NCI-H146 treated with DMSO at 0.1 percent for 48 hours (cell line): Measurements from ENCODE around the gene OBSCN.

ENCODE experiments used
- DNase-seq: peaks from one replicate; lab custom pipeline; 2025; ENCODE audit not compliant: unreplicated experiment; lab: John Stamatoyannopoulos, UW

The OBSCN gene

DNA sequence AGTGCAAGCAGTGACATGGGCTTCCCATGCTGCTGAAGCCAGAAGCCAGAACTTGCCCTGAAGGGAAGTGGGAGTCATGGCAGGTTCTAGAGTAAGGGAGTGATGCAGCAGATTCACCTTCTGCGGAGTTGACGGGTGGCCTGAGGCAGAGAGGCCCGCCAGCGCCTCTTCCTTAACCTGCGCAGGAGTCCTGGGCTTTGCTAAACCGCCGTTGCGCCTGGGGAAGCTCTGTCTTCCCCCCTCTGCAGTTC is 67.3 kb downstream of the OBSCN start:
- DNase-seq, result no peak

DNA sequence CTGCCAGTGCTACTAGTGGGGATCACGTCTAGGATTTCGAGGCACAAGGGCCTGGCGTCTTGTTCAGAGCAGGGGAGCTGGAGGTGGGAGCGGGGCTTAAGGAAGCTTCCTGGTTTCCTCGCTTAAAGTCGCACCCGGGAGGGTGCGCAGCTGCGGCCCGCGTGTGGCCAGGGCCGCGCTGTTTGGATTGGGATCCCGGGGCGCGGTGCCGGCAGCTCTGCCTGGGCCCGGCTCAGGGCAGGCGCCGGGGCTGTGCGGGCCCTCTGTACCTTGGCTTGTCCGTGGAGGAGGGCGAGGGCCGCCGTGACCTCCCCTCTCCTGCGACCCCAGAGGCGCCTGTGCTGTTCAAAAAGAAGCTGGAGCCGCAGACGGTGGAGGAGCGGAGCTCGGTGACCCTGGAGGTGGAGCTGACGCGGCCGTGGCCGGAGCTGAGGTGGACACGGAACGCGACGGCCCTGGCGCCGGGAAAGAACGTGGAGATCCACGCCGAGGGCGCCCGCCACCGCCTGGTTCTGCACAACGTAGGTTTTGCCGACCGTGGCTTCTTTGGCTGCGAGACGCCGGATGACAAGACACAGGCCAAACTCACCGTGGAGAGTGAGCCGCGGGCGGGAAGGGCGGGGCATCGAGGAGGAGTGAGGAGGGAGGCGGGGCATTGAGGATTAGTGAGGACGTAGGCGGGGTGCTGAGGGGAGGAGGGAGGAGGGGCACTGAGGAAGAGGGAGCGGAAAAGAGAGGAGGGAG is 67.8 kb downstream of the OBSCN start:
- DNase-seq, result peak; percentile 28

DNA sequence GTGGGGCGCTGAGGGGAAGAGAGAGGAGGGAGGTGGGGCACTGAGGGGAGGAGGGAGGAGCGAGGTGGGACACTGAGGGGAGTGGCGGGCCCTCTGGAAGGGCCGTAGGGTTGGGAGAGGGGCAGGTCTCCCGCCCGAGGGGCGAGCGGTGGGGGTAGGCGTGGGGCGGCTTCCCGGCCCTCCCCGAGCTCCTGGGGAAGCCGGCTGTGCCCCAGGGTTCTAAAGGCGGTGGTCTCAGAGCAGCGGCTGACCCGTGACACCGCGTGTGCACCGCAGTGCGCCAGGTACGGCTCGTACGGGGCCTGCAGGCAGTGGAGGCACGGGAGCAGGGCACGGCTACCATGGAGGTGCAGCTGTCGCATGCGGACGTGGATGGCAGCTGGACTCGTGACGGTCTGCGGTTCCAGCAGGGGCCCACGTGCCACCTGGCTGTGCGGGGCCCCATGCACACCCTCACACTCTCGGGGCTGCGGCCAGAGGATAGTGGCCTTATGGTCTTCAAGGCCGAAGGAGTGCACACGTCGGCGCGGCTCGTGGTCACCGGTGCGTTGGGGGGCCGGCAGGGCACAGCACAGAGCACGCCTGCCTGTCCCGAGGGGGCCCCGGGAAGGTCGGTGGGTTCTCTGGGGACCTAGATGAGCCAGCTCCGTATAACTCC is 68.5 kb downstream of the OBSCN start:
- DNase-seq, result no peak

DNA sequence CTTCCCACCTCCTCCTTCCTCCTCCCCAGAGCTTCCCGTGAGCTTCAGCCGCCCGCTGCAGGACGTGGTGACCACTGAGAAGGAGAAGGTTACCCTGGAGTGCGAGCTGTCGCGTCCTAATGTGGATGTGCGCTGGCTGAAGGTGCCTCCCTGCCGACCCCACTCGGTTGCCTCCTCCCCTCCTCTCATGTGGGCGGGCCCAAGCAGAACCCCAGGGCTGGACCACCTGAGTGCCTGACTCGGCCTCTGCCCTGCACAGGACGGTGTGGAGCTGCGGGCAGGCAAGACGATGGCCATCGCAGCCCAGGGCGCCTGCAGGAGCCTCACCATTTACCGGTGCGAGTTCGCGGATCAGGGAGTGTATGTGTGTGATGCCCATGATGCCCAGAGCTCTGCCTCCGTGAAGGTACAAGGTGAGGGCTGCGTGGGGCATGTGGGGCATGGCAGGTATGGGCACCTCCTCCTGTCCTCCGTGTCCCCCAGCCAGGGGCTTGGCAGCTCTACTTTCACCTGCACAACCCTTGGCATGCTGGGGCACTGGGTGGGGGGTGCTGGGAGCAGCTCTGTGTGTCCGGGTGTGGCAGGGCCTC is 69.2 kb downstream of the OBSCN start:
- no peak for DNase-seq

DNA sequence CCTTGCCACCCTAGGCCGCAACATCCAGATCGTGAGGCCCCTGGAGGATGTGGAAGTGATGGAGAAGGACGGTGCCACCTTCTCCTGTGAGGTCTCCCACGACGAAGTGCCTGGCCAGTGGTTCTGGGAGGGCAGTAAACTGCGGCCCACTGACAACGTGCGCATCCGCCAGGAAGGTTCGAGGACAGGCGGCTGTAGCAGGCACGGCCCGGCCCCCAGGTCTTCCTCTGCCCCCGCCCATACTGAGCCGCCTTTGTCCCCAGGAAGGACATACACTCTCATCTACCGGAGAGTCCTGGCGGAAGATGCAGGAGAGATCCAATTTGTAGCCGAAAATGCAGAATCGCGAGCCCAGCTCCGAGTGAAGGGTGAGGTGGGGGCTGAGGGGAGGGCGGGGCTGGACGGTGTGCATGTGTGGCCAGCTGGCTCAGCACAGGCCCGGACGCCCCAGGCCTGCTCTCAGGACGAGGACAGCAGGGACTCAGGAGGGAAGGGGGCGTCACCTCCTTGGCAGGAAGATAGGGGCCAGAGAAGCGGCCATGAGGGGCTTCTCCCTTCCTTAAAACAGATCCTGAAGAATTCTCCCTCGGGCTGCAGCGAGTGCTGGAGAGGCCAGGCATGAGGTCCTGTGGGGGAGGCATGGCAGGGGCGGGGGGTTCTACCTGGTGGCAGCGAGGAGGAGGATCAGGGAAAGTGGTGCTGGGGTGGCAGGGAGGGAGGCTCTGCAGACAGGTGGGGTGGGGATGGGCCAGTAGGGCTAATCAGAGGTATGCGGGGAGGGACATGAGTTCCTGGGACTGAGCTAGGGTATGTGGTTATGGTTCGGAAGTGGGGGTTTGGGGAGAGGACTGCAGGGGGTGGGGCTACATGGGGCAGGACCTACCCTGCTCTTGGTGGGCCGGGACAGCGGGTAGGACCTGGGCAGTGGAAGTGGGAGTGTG is 69.9 kb downstream of the OBSCN start:
- DNase-seq, result no peak

DNA sequence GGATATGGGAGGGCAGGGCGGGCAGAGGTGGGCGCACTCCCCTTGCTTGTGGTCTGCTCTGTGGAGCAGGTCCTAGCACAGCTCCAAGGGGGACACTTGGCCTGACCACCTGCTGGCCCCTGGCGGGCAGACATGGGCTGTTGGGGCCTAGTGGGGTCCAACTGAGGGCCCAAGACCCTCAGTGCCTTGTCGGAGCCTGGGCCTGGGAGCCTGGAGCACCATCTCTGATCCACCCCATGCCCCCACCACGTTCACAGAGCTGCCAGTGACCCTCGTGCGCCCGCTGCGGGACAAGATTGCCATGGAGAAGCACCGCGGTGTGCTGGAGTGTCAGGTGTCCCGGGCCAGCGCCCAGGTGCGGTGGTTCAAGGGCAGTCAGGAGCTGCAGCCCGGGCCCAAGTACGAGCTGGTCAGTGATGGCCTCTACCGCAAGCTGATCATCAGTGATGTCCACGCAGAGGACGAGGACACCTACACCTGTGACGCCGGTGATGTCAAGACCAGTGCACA is 70.6 kb downstream of the OBSCN start:
- no peak for DNase-seq

DNA sequence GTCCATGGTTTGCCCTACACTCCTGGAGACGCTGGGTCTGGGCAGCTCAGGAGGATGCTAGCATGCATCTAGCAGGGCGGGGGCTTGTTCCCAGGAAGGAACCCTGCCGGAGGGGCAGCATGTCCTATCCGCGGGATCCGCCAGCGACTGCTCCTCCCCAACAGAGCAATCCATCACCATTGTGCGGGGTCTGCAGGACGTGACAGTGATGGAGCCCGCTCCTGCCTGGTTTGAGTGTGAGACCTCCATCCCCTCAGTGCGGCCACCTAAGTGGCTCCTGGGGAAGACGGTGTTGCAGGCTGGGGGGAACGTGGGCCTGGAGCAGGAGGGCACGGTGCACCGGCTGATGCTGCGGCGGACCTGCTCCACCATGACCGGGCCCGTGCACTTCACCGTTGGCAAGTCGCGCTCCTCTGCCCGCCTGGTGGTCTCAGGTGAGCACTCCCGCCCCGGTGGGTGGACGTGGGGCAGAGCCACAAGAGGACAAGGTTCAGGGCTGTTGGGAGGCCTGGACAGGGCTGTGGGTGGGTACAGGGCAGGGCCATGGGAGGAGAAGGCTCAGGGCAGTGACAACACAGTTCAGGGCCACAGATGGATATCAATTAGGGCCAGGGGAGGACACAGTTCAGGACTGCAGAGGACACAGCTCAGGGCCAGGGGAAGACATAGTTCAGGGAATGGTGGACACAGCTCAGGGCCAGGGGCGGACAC is 71.3 kb downstream of the OBSCN start:
- DNase-seq, result no peak

DNA sequence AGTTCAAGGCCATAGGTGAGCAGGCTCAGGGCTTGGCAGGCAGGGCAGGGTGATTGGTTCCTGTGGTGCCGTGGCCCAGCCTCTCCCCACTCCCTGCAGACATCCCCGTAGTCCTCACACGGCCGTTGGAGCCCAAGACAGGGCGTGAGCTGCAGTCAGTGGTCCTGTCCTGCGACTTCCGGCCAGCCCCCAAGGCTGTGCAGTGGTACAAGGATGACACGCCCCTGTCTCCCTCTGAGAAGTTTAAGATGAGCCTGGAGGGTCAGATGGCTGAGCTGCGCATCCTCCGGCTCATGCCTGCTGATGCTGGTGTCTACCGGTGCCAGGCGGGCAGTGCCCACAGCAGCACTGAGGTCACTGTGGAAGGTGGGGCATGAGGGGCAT is 71.9 kb downstream of the OBSCN start:
- DNase-seq, result no peak

DNA sequence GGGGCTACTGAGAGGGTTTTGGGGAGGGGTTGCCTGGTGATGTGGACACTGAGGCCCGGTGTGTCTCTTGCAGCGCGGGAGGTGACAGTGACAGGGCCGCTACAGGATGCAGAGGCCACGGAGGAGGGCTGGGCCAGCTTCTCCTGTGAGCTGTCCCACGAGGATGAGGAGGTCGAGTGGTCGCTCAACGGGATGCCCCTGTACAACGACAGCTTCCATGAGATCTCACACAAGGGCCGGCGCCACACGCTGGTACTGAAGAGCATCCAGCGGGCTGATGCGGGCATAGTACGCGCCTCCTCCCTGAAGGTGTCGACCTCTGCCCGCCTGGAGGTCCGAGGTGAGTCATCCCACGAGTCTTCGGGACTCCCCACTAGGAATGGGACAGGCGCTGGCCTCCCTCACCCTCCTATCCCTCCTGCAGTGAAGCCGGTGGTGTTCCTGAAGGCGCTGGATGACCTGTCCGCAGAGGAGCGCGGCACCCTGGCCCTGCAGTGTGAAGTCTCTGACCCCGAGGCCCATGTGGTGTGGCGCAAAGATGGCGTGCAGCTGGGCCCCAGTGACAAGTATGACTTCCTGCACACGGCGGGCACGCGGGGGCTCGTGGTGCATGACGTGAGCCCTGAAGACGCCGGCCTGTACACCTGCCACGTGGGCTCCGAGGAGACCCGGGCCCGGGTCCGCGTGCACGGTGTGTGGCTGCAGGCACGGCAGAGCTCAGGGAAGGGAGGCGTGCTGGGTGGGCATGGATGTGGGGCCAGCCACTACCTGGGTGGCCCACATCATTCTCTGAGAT is 72.5 kb downstream of the OBSCN start:
- DNase-seq, result no peak

DNA sequence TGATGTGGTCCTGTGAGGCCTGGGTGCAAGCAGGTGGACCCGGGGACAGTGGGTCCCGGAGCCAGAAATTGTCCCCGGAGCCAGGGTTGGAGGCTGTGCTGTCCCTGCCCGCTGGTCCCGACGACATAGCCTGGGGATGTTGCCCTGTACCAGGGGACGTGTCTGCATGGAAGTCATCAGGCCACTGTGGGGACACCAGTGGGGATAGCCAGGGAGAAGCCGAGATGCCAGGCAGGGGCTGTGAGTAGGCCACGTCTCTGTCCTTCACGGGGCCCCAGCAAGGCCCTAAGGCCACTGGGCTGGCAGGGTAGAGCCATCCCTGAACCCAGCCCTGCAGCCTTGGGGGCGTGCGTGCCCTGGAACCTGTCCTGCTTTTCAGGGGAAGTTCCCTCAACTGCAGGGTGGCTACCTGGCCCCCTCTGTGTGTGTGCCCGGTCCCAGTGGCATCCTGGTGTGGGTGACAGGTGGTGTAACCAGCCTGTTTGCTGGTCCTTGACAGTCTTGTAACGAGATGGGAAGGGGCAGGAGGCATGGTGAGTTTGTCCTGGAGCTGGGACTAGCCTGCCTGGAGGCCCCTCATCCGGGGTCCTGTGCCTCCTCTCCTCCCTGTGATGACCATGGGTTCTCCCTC is 73.2 kb downstream of the OBSCN start:
- DNase-seq, result no peak

DNA sequence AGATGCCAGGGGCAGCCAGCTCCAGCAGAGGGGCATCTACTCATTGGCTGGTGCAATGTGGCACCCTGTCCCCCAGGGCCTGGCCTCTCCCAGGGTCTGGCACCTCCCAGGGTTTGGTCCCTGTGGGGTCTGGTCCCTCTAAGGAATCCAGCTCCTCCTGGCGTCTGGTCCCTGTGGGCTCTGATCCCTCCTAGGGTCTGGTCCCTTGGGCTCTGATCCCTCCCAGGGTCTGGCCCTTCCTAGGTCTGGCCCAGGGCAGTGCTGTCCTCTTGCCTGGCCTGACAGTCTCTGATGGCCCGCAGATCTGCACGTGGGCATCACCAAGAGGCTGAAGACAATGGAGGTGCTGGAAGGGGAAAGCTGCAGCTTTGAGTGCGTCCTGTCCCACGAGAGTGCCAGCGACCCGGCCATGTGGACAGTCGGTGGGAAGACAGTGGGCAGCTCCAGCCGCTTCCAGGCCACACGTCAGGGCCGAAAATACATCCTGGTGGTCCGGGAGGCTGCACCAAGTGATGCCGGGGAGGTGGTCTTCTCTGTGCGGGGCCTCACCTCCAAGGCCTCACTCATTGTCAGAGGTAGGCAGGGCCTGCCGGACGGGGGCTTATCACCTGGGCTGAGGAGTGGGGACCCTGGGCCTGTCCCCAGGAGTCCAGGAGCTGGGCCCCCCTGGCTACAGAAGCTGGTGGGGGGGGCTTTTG is 73.9 kb downstream of the OBSCN start:
- DNase-seq, result no peak

DNA sequence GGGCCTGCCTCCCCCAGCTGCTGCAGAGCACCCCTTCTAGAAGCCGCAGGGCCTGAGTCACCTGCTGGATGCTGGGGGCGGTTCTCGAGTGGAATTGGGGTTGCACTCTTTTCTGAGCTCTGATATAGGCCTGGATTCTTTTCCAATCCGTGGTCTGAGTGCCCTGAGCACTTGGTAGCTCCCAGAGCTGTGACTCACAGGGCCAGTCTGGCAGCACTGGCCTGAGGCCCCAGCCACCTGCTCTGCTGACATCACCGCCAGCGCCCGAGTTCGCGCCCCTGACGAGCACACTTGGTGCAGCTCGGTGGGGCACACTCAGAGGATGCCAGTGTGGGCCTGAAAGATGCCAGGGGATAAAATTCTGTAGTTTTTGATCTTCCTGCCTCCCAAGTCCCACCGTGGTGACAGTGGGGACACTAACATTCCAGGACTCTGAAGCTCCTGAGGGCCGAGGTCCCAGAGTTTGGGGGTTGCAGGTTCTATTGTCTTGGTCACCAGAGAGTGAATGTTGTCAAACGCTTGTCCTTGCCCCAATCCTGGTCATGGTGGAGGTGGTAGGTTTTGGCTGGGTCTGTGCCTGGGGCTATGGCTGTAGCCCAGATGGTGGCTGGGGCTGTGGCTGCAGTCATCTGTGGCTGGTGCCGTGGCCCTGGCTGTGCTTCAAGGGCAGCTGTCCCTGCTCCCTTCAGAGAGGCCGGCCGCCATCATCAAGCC is 74.6 kb downstream of the OBSCN start:
- DNase-seq, result no peak

DNA sequence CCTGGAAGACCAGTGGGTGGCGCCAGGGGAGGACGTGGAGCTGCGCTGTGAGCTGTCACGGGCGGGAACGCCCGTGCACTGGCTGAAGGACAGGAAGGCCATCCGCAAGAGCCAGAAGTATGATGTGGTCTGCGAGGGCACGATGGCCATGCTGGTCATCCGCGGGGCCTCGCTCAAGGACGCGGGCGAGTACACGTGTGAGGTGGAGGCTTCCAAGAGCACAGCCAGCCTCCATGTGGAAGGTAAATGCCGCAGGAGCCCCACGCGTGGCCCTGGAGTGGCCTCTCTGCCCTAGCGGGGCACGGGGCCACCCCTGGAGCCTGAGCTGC is 75.2 kb downstream of the OBSCN start:
- DNase-seq, result no peak

DNA sequence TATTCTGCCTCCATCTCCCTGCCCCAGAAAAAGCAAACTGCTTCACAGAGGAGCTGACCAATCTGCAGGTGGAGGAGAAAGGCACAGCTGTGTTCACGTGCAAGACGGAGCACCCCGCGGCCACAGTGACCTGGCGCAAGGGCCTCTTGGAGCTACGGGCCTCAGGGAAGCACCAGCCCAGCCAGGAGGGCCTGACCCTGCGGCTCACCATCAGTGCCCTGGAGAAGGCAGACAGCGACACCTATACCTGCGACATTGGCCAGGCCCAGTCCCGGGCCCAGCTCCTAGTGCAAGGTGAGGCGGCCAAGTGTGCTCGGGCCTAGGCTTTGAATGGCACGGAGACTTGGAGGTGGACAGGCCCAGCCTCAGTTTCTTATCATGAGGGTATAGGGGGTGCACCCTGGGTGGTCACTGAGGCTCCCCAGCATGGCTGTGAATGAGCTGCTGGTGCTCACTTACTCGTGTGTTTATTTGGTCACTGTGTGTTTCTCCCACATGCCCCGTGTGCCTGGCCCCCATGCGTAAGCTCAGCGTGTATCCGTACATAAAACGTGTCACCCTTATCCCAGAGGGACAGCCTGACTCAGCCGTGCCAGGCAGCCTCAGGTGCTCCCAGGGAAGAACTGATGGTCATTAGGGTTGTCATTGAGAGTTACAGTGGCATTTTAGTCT is 75.8 kb downstream of the OBSCN start:
- no peak for DNase-seq

DNA sequence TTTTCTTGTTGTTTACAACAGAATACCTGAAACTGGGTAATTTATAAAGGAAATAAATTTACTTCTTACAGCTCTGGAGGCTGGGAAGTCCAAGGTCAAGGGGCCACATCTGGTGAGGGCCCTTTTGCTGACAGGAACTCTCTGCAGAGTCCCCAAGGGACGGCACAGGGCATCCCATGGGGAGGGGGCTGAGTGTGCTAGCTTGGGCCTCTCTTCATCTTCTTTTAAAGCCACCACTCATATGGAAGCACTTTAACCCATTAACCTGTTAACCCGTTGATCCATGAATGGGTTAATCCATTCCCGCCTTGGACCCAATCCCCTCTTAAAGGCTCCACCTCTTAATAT is 76.3 kb downstream of the OBSCN start:
- no peak for DNase-seq

DNA sequence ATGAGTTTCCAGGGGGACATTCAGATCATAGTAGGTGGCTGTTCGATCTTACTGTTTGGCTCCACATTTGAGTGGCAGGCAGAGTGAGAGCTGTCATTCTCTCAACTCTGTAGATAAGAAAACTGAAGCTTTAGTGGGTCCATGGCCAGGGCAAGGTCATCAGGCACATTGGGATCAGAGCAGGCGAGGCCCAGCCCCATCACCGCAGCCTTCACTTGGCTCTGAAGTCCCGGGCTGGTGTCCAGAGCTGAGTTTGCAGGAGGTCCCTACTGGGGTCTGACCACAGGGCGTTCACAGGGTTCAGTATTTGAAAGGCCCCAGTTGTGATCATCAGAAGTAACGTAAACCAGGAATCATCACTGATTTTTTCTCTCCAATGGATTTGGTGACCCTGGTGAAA is 76.7 kb downstream of the OBSCN start:
- no peak for DNase-seq

DNA sequence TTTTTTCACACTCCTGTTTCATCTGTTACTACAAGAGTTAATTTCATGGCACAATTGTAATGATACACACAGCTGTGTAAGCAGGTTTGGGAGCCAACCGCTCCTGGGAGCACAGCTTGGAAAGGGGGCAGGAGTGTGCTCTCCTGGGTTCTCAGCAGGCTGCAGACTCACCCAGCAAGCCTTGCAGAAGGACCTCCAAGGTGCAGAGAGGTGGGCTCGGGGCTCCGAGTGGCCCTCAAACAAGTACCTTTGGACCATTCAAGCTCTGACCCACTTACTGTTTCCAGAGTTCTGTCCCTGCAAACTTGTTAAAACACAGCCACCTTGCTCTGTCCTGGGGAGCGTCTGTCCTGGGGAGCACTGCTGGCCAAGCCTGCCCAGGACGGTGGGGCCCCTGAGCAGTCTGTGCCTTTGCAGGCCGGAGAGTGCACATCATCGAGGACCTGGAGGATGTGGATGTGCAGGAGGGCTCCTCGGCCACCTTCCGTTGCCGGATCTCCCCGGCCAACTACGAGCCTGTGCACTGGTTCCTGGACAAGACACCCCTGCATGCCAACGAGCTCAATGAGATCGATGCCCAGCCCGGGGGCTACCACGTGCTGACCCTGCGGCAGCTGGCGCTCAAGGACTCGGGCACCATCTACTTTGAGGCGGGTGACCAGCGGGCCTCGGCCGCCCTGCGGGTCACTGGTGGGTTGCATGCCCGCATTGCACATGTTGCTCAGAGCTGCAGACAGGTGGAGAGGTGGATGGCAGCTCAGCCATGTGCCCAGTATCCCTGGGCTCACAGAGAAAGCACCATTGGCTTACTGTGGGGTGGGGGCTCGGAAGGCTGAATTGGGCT is 78.0 kb downstream of the OBSCN start:
- DNase-seq, result no peak
